Nephron (organoid): ENCODE measurements around the gene CD320.
A peak's percentile ranks its signal among the peaks of the same experiment; 100 is the strongest.

Source experiments
- H3K27ac Mint-ChIP-seq, 3 experiments: 2 replicates each; pipeline ENCODE4 v1.8.0; 2020; ENCODE audit warnings: mixed read lengths in 3 of 3, mild to moderate bottlenecking in 2 of 3, moderate library complexity in 1 of 3
- H3K27me3 Mint-ChIP-seq: 2 replicates; pipeline ENCODE4 v1.8.0; 2021; ENCODE audit warnings: low read depth, mild to moderate bottlenecking, moderate library complexity, mixed read lengths
- H3K36me3 Mint-ChIP-seq: 2 replicates; pipeline ENCODE4 v1.8.0; 2020; ENCODE audit warnings: low read depth, mixed read lengths
- H3K4me1 Mint-ChIP-seq: 2 replicates; pipeline ENCODE4 v1.8.0; 2020; ENCODE audit warnings: mixed read lengths
- H3K4me3 Mint-ChIP-seq, 3 experiments: 2 replicates each; pipeline ENCODE4 v1.8.0; 2020; ENCODE audit warnings: mild to moderate bottlenecking in 3 of 3, mixed read lengths in 3 of 3, moderate library complexity in 2 of 3
- H3K9me3 Mint-ChIP-seq: 2 replicates; pipeline ENCODE4 v1.8.0; 2020; ENCODE audit warnings: mixed read lengths
- TF ChIP-seq, protein P1 (sequence below), 3 experiments: fragments of 200-600 bp; sonication (generic); IDR thresholded peaks; one replicate each; pipeline ENCODE4 v1.5.0; 2021; ENCODE audit warnings: antibody characterized with exemption in 3 of 3; ENCODE audit not compliant: unreplicated experiment in 3 of 3

Gene CD320

DNA sequence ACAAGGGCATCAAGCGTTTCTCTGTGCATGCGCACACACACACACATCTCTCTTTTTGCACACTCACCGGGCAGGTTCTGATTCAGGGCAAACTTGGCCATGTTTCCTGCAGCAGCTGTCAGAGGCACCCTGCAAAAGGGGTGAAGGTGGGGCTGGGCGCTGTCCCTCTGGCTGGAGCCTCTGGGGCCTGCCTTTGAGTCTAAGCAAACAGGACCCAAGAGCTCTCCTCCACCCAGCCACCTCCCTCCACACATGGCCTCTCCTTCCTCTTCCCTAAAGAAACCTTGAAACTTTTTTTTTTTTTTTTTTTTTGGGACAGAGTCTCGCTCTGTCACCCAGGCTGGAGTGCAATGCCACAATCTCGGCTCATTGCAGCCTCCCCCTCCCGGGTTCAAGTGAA, 29.6 kb upstream of the CD320 start:
- Mint-ChIP-seq H3K27me3 (peaks cover 84% of the 10 kb centered on the region), H3K9me3 (no peaks in the 10 kb centered on the region), H3K4me3 (no peak overlapping the region), H3K36me3 (no peaks in the 10 kb centered on the region), H3K4me1 (peaks cover 7% of the 10 kb centered on the region), H3K27ac (no peak overlapping the region)
- TF ChIP-seq, protein P1, sequence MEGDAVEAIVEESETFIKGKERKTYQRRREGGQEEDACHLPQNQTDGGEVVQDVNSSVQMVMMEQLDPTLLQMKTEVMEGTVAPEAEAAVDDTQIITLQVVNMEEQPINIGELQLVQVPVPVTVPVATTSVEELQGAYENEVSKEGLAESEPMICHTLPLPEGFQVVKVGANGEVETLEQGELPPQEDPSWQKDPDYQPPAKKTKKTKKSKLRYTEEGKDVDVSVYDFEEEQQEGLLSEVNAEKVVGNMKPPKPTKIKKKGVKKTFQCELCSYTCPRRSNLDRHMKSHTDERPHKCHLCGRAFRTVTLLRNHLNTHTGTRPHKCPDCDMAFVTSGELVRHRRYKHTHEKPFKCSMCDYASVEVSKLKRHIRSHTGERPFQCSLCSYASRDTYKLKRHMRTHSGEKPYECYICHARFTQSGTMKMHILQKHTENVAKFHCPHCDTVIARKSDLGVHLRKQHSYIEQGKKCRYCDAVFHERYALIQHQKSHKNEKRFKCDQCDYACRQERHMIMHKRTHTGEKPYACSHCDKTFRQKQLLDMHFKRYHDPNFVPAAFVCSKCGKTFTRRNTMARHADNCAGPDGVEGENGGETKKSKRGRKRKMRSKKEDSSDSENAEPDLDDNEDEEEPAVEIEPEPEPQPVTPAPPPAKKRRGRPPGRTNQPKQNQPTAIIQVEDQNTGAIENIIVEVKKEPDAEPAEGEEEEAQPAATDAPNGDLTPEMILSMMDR (IDR thresholded peaks at IDR 0.05; ENCODE audit: unreplicated experiment in 3 of 3), result no peak

DNA sequence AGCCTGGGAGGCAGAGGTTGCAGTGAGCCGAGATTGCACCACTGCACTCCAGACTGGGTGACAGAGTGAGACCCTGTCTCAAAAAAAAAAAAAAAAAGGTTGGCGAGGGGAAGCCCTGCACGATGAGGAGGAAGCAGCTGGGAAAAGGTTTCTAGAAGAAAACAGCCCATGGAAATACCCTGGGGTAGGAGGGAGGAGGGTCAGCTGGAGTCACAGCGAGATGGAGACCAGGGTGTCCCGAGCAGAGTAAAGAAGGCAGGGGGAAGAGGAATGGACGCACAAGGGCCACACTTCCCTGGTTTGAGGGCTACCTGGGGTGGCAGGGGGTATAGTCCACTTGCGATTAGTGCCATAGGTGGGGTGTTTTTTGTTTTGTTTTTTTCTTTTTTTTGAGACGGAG, 28.5 kb upstream of the CD320 start:
- Mint-ChIP-seq H3K4me3 (no peak overlapping the region), H3K27me3 (peaks cover 85% of the 10 kb centered on the region), H3K27ac (no peak overlapping the region), H3K9me3 (no peaks in the 10 kb centered on the region), H3K4me1 (peaks cover 7% of the 10 kb centered on the region), H3K36me3 (no peaks in the 10 kb centered on the region)
- TF ChIP-seq, protein P1 (IDR thresholded peaks at IDR 0.05; ENCODE audit: unreplicated experiment in 3 of 3), result no peak

DNA sequence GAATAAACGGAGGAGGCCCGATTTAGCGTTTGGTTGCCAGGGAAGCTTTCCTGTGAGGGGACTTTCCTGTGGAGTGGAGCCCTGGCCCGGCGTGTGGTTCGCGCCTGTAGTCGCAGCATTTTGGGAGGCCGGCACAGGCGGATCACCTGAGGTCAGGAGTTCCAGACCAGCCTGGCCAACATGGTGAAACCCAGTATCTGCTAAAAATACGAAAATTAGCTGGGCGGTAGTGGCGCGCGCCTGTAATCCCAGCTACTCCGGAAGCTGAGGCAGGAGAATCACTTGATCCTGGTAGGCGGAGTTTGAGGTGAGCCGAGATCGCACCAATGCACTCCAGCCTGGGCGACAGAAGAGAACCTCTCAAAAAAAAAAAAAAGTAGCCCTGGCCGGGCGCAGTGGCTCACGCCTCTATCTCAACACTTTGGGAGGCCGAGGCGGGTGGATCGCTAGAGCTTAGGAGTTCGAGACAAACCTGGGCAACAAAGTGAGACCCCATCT, 28.0 kb upstream of the CD320 start:
- H3K27ac Mint-ChIP-seq, result no peak overlapping the region
- no peaks in the 10 kb centered on the region for H3K36me3 Mint-ChIP-seq
- TF ChIP-seq, protein P1 (IDR thresholded peaks at IDR 0.05; ENCODE audit: unreplicated experiment in 3 of 3), result no peak
- peaks cover 85% of the 10 kb centered on the region for H3K27me3 Mint-ChIP-seq
- no peaks in the 10 kb centered on the region for H3K9me3 Mint-ChIP-seq
- peaks cover 7% of the 10 kb centered on the region for H3K4me1 Mint-ChIP-seq
- peak overlapping the region; percentile 37 to 74 (median 66) for H3K4me3 Mint-ChIP-seq

DNA sequence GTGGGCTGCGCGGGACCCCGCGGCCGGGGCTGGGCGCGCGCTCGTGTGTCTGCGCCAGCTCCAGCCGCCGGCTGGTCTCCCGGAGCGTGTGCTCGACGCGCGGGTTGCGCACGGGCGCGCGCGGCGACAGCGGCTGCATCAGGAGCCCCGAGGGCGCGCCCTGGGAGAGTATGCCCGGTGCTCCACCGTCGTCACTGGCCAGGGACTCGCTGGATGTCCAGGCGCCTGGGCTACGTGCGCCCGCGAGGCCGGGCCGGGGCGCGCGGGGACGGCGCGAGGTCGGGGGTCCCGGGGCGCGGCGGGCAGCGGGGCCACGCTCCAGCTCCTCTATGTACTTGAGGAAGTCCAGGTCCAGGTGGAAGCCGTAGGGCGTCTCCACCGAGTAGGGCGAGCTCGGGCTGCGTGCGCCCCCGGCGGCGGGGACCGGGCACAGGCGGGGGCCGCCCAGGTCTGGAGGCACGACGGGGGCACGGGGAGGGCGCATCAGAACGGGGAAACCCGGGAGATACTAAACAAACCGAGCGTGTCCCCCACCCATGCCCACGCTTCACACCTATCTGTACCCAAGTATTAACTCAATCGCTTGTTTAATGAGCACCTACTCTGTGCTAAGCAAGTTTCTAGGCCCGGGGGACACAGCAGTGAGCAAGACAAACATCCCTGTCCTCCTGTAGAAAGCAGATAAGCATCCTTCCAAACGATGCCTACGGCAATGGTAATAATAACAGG, 27.3 kb upstream of the CD320 start:
- peak overlapping the region; percentile 37 to 74 (median 66) for H3K4me3 Mint-ChIP-seq
- TF ChIP-seq, protein P1 (IDR thresholded peaks at IDR 0.05; ENCODE audit: unreplicated experiment in 3 of 3), result peak in 1 of 3 experiments; percentile 16
- peaks cover 3% of the 10 kb centered on the region for H3K4me1 Mint-ChIP-seq
- no peaks in the 10 kb centered on the region for H3K9me3 Mint-ChIP-seq
- no peak overlapping the region for H3K27ac Mint-ChIP-seq
- no peaks in the 10 kb centered on the region for H3K36me3 Mint-ChIP-seq
- peaks cover 85% of the 10 kb centered on the region for H3K27me3 Mint-ChIP-seq

DNA sequence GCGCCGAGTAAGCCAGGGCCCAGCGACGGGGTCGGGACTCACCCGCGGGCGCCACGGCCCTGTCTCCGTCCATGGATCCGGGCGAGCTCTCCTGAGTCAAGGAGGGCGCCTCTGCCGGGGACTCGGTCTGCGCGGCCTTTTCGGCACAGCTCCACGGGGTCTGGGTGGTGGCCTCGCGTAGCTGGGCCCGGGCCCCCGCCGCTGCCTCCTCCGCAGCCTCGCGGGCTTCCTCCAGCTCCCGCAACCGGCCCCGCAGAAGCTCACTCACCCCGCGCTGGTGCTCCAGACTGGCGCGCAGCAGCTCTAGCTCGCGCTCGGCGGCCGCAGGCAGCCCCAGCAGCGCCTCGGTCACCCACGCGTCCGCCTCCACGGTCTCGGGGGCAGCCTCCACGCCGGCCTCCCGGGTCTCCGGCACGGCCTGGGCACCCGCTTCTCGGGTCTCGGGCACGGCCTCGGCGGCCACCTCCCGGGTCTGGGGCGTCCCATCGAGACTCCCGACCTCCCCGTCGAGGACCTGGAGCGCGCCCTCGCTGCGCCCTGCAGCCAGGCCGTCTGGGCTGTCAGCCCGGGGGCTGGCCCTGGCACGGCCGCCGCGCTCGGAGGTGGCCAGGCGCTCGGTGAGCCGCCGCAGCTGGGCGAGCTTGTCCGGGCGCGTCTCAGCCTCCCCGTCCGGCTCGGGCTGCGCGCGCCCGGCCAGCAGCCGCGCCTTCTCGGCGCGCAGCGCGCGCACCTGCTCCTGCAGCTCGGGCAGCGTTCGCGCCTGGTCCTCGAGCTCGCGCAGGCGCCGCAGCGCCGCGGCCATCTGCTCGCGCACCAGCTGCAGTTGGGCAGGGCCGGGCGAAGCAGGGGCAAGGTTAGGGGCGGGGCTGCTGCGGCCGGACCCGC, 26.5 kb upstream of the CD320 start:
- H3K9me3 Mint-ChIP-seq, result no peaks in the 10 kb centered on the region
- H3K4me1 Mint-ChIP-seq, result no peaks in the 10 kb centered on the region
- TF ChIP-seq, protein P1 (IDR thresholded peaks at IDR 0.05; ENCODE audit: unreplicated experiment in 3 of 3), result no peak
- H3K27ac Mint-ChIP-seq, result no peak overlapping the region
- peaks cover 88% of the 10 kb centered on the region for H3K27me3 Mint-ChIP-seq
- H3K4me3 Mint-ChIP-seq, result peak overlapping the region in 1 of 3 experiments; percentile 34
- no peaks in the 10 kb centered on the region for H3K36me3 Mint-ChIP-seq
